SK-N-SH (cell line): Measurements from ENCODE around the gene SLC44A2. TPM values are rescaled to one million over a fixed set of nuclear protein-coding genes. Genes with fewer than 3 reads are reported as not detected.

ENCODE experiments used
- CTCF ChIA-PET: fragments of 300-600, 350-600 bp; formaldehyde crosslinking; extraction: SDS; loops from one replicate; lab custom pipeline; 2021; lab: Yijun Ruan, JAX
- POLR2A ChIA-PET: fragments of 350-600 bp; sonication (Branson Sonifier 250); formaldehyde crosslinking; extraction: SDS; loops from one replicate; lab custom pipeline; 2020; ENCODE audit warnings: antibody characterized with exemption, inconsistent platforms; lab: Yijun Ruan, JAX
- DNase-seq: peaks from one replicate; pipeline ENCODE4 v3.0.0; 2012
- H2AFZ ChIP-seq: fragments of 200-600 bp; sonication (generic); 2 replicates; pipeline ENCODE4 v1.8.1; 2016; ENCODE audit warnings: antibody characterized with exemption, mild to moderate bottlenecking, low read depth
- H3F3A ChIP-seq: fragments of 200-600 bp; sonication (generic); replicated peaks from 2 replicates; pipeline ENCODE3; 2016; ENCODE audit warnings: antibody characterized with exemption, mild to moderate bottlenecking; ENCODE audit not compliant: insufficient read depth
- H3K27ac ChIP-seq, 2 experiments: fragments of 200-500 bp in 1 of 2; fragments of 200-600 bp in 1 of 2; sonication (Bioruptor generic) in 1 of 2; sonication (generic), shearing (Covaris generic) in 1 of 2; 2 replicates each; pipeline versions ENCODE4 v1.5.1 to v1.6.1; 2014 to 2016; ENCODE audit warnings: low read depth in 2 of 2, inconsistent platforms in 1 of 2, low read length in 1 of 2, mild to moderate bottlenecking in 1 of 2, mixed read lengths in 1 of 2
- H3K27me3 ChIP-seq: fragments of 200-600 bp; sonication (generic), shearing (Covaris generic); 2 replicates; pipeline ENCODE4 v1.6.1; 2016; ENCODE audit warnings: mixed run types; ENCODE audit not compliant: insufficient read depth
- H3K36me3 ChIP-seq, 2 experiments: fragments of 200-500 bp in 1 of 2; fragments of 200-600 bp in 1 of 2; sonication (Bioruptor generic) in 1 of 2; sonication (generic) in 1 of 2; replicated peaks in 1 of 2; 2 replicates each; pipeline versions ENCODE3 to v1.5.1; 2014 to 2016; ENCODE audit warnings: low read length in 1 of 2, mild to moderate bottlenecking in 1 of 2; ENCODE audit not compliant: insufficient read depth in 2 of 2, control insufficient read depth in 1 of 2
- H3K4me1 ChIP-seq, 2 experiments: fragments of 200-500 bp in 1 of 2; fragments of 200-600 bp in 1 of 2; sonication (Bioruptor generic) in 1 of 2; sonication (generic), shearing (Covaris generic) in 1 of 2; 2 replicates each; pipeline versions ENCODE4 v1.5.1 to v1.6.1; 2014 to 2016; ENCODE audit warnings: low read depth in 1 of 2, low read length in 1 of 2, mixed run types in 1 of 2; ENCODE audit not compliant: insufficient read depth in 2 of 2, control insufficient read depth in 1 of 2
- H3K4me2 ChIP-seq: fragments of 200-600 bp; sonication (generic), shearing (Covaris generic); 2 replicates; pipeline ENCODE4 v1.6.1; 2017; ENCODE audit warnings: mixed run types
- H3K4me3 ChIP-seq, 2 experiments: fragments of 200-500 bp in 1 of 2; fragments of 200-600 bp in 1 of 2; sonication (Bioruptor generic) in 1 of 2; sonication (generic), shearing (Covaris generic) in 1 of 2; 2 replicates each; pipeline versions ENCODE4 v1.5.1 to v1.8.1; 2014 to 2016; ENCODE audit warnings: low read depth in 2 of 2, inconsistent platforms in 1 of 2, low read length in 1 of 2, mild to moderate bottlenecking in 1 of 2, mixed read lengths in 1 of 2, moderate library complexity in 1 of 2
- H3K79me2 ChIP-seq: fragments of 200-600 bp; sonication (generic); 2 replicates; pipeline ENCODE4 v1.8.1; 2017; ENCODE audit warnings: mild to moderate bottlenecking; ENCODE audit not compliant: insufficient read depth
- H3K9ac ChIP-seq: fragments of 200-600 bp; sonication (generic); 2 replicates; pipeline ENCODE4 v1.6.1; 2017; ENCODE audit warnings: mixed run types
- H3K9me2 ChIP-seq: fragments of 200-600 bp; sonication (generic); 2 replicates; pipeline ENCODE4 v1.6.1; 2017; ENCODE audit warnings: mixed run types
- H3K9me3 ChIP-seq: fragments of 200-600 bp; sonication (generic); 2 replicates; pipeline ENCODE4 v1.6.1; 2017; ENCODE audit warnings: mixed run types, mild to moderate bottlenecking, moderate library complexity
- H4K20me1 ChIP-seq: fragments of 200-600 bp; sonication (generic); 2 replicates; pipeline ENCODE4 v1.6.1; 2017; ENCODE audit warnings: mild to moderate bottlenecking, mixed run types; ENCODE audit not compliant: insufficient read depth
- EZH2phosphoT487 ChIP-seq: fragments of 200-600 bp; sonication (generic); IDR thresholded peaks from 2 replicates; pipeline ENCODE4 v1.6.1; 2017; ENCODE audit warnings: low read depth, mixed run types, mild to moderate bottlenecking, antibody characterized with exemption, moderate library complexity, borderline replicate concordance
- FOSL2 ChIP-seq: IDR thresholded peaks from 2 replicates; pipeline ENCODE4 v1.4.0; 2012; ENCODE audit warnings: low read depth, mild to moderate bottlenecking, moderate library complexity, borderline replicate concordance
- FOXJ3 ChIP-seq: sonication (generic); formaldehyde crosslinking; IDR thresholded peaks from 2 replicates; pipeline ENCODE4 v1.5.1; 2020; ENCODE audit warnings: mild to moderate bottlenecking, missing genetic modification reagents
- FOXM1 ChIP-seq: IDR thresholded peaks from 2 replicates; pipeline ENCODE4 v1.4.0; 2012; ENCODE audit warnings: low read depth, mild to moderate bottlenecking
- MEF2A ChIP-seq: IDR thresholded peaks from 2 replicates; pipeline ENCODE4 v1.4.0; 2012; ENCODE audit warnings: low read depth, borderline replicate concordance
- NFIC ChIP-seq: IDR thresholded peaks from 2 replicates; pipeline ENCODE4 v1.4.0; 2012; ENCODE audit warnings: borderline replicate concordance
- RCOR1 ChIP-seq: fragments of 150-350 bp; IDR thresholded peaks from 2 replicates; pipeline ENCODE4 v1.6.1; 2017; ENCODE audit warnings: antibody characterized with exemption, low read length
- RFX5 ChIP-seq: IDR thresholded peaks from 2 replicates; pipeline ENCODE4 v1.6.1; 2012; ENCODE audit warnings: mild to moderate bottlenecking, improper control_type of control experiment, low read length
- SIN3A ChIP-seq: IDR thresholded peaks from 2 replicates; pipeline ENCODE4 v1.6.1; 2012; ENCODE audit warnings: low read depth, mild to moderate bottlenecking, low read length, moderate library complexity, borderline replicate concordance
- TCF12 ChIP-seq: IDR thresholded peaks from 2 replicates; pipeline ENCODE4 v1.4.0; 2012
- TEAD4 ChIP-seq: IDR thresholded peaks from 2 replicates; pipeline ENCODE4 v1.4.0; 2012; ENCODE audit warnings: mild to moderate bottlenecking, borderline replicate concordance; ENCODE audit not compliant: insufficient read depth
- WGBS: methylation state at CpG from one replicate; pipeline ENCODE4 v1.1.6; 2017; ENCODE audit warnings: low lambda C conversion rate; 5-methylcytosine and 5-hydroxymethylcytosine counted together
- polyA plus RNA-seq, 3 experiments: library from polyadenylated mRNA; depleted of rRNA; stranded (reverse); fragments of >200 nt; gene quantifications; 2 replicates each; pipeline ENCODE4 v1.2.3, GENCODE V29; 2012
- TF ChIP-seq, protein P1 (sequence below): fragments of 200-600 bp; sonication (generic); IDR thresholded peaks from 2 replicates; pipeline ENCODE4 v1.6.1; 2017; ENCODE audit warnings: antibody characterized with exemption, mild to moderate bottlenecking, moderate library complexity
- TF ChIP-seq, protein P2 (sequence below): IDR thresholded peaks from 2 replicates; pipeline ENCODE4 v1.4.0; 2012; ENCODE audit warnings: low read depth, borderline replicate concordance
- TF ChIP-seq, protein P3 (sequence below): IDR thresholded peaks from 2 replicates; pipeline ENCODE4; 2012
- TF ChIP-seq, protein P4 (sequence below): fragments of 150-350 bp; IDR thresholded peaks from 2 replicates; pipeline ENCODE4 v1.6.1; 2016; ENCODE audit warnings: mild to moderate bottlenecking, low read depth, low read length

SLC44A2 gene
- polyA plus RNA-seq, 1 of the 3 experiments (the other 2 are of a cell fraction), result 61.4 TPM

GRCh38 chr19:10634430-10634829 lies 9.1 kb downstream of the SLC44A2 start:
- Histone ChIP-seq H3K27me3 (no peaks in the 10 kb centered on the region), H3K9me2 (no peaks in the 10 kb centered on the region), H3K9me3 (no peaks in the 10 kb centered on the region), H3K9ac (no peak overlapping the region), H3K4me2 (no peak overlapping the region), H2AFZ (no peak overlapping the region), H4K20me1 (no peaks in the 10 kb centered on the region), H3K4me3 (no peak overlapping the region), H3K4me1 (no peaks in the 10 kb centered on the region), H3K36me3 (peaks cover 19 to 41% of the 10 kb centered on the region in 2 experiments), H3K27ac (no peak overlapping the region), H3F3A (no peaks in the 10 kb centered on the region), H3K79me2 (no peaks in the 10 kb centered on the region)
- TF ChIP-seq SIN3A, result no peak
- TF ChIP-seq RCOR1, result no peak
- TF ChIP-seq RFX5, result no peak
- no peak for TF ChIP-seq FOXJ3 (CRISPR knock-in tag)
- TF ChIP-seq, protein P1, sequence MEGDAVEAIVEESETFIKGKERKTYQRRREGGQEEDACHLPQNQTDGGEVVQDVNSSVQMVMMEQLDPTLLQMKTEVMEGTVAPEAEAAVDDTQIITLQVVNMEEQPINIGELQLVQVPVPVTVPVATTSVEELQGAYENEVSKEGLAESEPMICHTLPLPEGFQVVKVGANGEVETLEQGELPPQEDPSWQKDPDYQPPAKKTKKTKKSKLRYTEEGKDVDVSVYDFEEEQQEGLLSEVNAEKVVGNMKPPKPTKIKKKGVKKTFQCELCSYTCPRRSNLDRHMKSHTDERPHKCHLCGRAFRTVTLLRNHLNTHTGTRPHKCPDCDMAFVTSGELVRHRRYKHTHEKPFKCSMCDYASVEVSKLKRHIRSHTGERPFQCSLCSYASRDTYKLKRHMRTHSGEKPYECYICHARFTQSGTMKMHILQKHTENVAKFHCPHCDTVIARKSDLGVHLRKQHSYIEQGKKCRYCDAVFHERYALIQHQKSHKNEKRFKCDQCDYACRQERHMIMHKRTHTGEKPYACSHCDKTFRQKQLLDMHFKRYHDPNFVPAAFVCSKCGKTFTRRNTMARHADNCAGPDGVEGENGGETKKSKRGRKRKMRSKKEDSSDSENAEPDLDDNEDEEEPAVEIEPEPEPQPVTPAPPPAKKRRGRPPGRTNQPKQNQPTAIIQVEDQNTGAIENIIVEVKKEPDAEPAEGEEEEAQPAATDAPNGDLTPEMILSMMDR, result no peak
- TF ChIP-seq TEAD4, result no peak
- TF ChIP-seq TCF12, result no peak
- TF ChIP-seq, protein P2, sequence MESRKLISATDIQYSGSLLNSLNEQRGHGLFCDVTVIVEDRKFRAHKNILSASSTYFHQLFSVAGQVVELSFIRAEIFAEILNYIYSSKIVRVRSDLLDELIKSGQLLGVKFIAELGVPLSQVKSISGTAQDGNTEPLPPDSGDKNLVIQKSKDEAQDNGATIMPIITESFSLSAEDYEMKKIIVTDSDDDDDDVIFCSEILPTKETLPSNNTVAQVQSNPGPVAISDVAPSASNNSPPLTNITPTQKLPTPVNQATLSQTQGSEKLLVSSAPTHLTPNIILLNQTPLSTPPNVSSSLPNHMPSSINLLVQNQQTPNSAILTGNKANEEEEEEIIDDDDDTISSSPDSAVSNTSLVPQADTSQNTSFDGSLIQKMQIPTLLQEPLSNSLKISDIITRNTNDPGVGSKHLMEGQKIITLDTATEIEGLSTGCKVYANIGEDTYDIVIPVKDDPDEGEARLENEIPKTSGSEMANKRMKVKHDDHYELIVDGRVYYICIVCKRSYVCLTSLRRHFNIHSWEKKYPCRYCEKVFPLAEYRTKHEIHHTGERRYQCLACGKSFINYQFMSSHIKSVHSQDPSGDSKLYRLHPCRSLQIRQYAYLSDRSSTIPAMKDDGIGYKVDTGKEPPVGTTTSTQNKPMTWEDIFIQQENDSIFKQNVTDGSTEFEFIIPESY, result no peak
- TF ChIP-seq, protein P3, sequence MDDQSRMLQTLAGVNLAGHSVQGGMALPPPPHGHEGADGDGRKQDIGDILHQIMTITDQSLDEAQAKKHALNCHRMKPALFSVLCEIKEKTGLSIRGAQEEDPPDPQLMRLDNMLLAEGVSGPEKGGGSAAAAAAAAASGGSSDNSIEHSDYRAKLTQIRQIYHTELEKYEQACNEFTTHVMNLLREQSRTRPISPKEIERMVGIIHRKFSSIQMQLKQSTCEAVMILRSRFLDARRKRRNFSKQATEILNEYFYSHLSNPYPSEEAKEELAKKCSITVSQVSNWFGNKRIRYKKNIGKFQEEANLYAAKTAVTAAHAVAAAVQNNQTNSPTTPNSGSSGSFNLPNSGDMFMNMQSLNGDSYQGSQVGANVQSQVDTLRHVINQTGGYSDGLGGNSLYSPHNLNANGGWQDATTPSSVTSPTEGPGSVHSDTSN, result no peak
- POLR2A ChIA-PET, result no interaction called here
- CTCF ChIA-PET, result interaction anchor here (2.6 to 2.9 kb wide), 2 partner anchors 53 to 66 kb away, joined by 8 to 11 read pairs; partner anchors contain the start of gene QTRT1
- peak; percentile 9 for DNase-seq
- 98% methylated on average over 3 of the region's 7 CpGs for WGBS

DNA sequence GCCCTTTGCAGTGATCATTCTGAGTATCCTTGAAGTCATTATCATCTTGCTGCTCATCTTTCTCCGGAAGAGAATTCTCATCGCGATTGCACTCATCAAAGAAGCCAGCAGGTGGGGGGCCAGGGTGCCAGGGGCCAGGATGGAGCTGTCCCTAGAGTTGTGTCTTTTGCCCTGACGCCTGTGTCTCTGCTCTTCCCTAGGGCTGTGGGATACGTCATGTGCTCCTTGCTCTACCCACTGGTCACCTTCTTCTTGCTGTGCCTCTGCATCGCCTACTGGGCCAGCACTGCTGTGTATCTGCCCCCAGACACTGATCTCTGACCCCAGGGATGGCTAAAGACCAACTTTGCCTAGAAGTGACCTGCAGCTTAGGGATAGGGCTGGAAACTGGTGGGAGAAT lies 9.6 kb downstream of the SLC44A2 start:
- Histone ChIP-seq H4K20me1 (no peaks in the 10 kb centered on the region), H3K27ac (no peak overlapping the region), H3K4me2 (no peak overlapping the region), H3K4me3 (no peak overlapping the region), H3K4me1 (no peaks in the 10 kb centered on the region), H3K9me3 (no peaks in the 10 kb centered on the region), H3K79me2 (no peaks in the 10 kb centered on the region), H3K9me2 (no peaks in the 10 kb centered on the region), H3F3A (no peaks in the 10 kb centered on the region), H2AFZ (no peak overlapping the region), H3K27me3 (no peaks in the 10 kb centered on the region), H3K36me3 (peaks cover 19 to 41% of the 10 kb centered on the region in 2 experiments), H3K9ac (no peak overlapping the region)
- WGBS, result 96% methylated on average over 6 of the region's 6 CpGs
- ChIA-PET CTCF (interaction anchor here (1.1 to 2.9 kb wide), 3 partner anchors 10 to 65 kb away, joined by 3 to 11 read pairs (median 8); partner anchors contain the start of gene QTRT1), POLR2A (no interaction called here)
- no peak for DNase-seq
- no peak for TF ChIP-seq NFIC
- TF ChIP-seq FOXM1, result no peak
- TF ChIP-seq MEF2A, result no peak
- no peak for TF ChIP-seq EZH2phosphoT487
- no peak for TF ChIP-seq FOSL2
- TF ChIP-seq, protein P1, result no peak; the same call in 1 of the 2 replicates
- TF ChIP-seq, protein P4, sequence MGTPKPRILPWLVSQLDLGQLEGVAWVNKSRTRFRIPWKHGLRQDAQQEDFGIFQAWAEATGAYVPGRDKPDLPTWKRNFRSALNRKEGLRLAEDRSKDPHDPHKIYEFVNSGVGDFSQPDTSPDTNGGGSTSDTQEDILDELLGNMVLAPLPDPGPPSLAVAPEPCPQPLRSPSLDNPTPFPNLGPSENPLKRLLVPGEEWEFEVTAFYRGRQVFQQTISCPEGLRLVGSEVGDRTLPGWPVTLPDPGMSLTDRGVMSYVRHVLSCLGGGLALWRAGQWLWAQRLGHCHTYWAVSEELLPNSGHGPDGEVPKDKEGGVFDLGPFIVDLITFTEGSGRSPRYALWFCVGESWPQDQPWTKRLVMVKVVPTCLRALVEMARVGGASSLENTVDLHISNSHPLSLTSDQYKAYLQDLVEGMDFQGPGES, result no peak
